AG09309 (cell line): ENCODE measurements around the gene APLP2.

Experiments
- DNase-seq: peaks from one replicate; pipeline ENCODE4 v3.0.0-alpha.2; 2010; ENCODE audit warnings: low read depth
- H3K4me3 ChIP-seq: 2 replicates; pipeline ENCODE4 v1.5.1; 2011; ENCODE audit warnings: mild to moderate bottlenecking, low read depth, low read length, moderate library complexity; ENCODE audit not compliant: control insufficient read depth
- TF ChIP-seq, protein P1 (sequence below): IDR thresholded peaks from 2 replicates; pipeline ENCODE4 v1.5.1; 2011; ENCODE audit warnings: mild to moderate bottlenecking, low read depth, low read length, inconsistent platforms; ENCODE audit not compliant: insufficient read depth, control insufficient read depth; ENCODE audit errors: missing control alignments

APLP2 gene

GRCh38 chr11:130037881-130038585 lies 31.7 kb upstream of the APLP2 start:
- no peak for DNase-seq
- TF ChIP-seq, protein P1, sequence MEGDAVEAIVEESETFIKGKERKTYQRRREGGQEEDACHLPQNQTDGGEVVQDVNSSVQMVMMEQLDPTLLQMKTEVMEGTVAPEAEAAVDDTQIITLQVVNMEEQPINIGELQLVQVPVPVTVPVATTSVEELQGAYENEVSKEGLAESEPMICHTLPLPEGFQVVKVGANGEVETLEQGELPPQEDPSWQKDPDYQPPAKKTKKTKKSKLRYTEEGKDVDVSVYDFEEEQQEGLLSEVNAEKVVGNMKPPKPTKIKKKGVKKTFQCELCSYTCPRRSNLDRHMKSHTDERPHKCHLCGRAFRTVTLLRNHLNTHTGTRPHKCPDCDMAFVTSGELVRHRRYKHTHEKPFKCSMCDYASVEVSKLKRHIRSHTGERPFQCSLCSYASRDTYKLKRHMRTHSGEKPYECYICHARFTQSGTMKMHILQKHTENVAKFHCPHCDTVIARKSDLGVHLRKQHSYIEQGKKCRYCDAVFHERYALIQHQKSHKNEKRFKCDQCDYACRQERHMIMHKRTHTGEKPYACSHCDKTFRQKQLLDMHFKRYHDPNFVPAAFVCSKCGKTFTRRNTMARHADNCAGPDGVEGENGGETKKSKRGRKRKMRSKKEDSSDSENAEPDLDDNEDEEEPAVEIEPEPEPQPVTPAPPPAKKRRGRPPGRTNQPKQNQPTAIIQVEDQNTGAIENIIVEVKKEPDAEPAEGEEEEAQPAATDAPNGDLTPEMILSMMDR: no peak
- no peak overlapping the region for H3K4me3 ChIP-seq

GRCh38 chr11:130040281-130040940 lies 29.3 kb upstream of the APLP2 start:
- TF ChIP-seq, protein P1: no peak
- DNase-seq: no peak
- H3K4me3 ChIP-seq: no peak overlapping the region

DNA sequence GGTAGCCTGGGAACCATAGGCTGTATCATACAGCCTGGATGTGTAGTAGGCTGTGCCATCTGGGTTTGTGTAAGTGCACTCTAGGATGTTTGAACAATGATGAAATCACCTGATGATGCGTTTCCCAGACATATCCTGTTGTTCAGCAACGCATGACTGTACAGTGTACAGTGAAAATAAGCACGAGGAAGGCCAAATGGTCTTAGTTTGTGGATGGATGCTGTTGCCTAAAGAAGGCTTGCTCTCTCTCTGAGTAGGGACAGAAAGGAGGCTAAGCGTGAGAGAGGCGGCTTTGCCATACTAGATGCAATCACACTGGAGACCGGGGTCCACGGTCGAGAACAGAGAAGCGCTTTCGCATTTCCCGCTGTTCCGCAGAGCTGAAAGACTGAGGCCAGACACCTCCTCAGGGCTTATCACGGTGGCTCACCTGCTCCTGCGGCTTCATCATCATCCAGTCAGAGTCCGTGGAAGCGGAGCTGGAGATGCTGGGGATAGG lies 27.6 kb upstream of the APLP2 start:
- TF ChIP-seq, protein P1: no peak
- DNase-seq: peak; percentile 80
- H3K4me3 ChIP-seq: no peak overlapping the region

DNA sequence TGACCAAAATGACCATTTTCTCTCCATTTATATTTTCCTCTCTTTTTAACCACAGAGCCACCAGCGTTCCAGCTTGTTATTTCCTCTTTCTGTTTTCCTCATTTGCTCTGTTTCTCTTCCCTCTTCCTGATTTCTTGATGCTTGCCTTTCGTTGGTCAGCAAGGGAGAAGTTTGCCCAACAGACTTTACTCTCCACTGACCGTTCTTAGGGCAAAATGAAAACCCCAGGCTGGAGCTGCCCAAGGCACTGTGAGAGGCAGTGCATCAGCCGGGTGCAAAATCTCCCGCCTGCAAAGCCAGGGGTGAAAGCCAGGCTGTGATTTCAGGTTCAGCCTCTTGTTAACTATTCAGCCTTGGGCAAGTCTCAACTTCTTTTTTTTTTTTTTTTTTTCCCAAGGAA lies 26.1 kb upstream of the APLP2 start:
- TF ChIP-seq, protein P1: no peak
- no peak for DNase-seq
- no peak overlapping the region for H3K4me3 ChIP-seq

DNA sequence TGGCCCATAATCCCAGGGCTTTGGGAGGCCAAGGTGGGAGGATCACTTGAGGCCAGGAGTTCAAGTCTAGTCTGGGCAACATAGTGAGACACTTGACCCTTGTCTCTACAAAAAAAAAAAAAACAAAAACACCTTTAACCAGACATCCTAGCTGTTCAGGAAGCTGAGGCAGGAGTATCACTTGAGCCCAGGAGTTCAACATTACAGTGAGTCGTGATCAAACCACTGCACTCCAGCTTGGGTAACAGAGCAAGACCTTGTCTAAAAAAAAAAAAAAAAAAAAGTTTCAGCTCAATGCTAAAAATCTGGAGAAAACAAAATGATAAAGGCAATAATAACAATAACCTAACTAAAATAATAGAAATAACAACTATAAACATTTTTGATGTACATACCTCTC lies 22.6 kb upstream of the APLP2 start:
- TF ChIP-seq, protein P1: no peak
- no peak overlapping the region for H3K4me3 ChIP-seq
- DNase-seq: no peak

DNA sequence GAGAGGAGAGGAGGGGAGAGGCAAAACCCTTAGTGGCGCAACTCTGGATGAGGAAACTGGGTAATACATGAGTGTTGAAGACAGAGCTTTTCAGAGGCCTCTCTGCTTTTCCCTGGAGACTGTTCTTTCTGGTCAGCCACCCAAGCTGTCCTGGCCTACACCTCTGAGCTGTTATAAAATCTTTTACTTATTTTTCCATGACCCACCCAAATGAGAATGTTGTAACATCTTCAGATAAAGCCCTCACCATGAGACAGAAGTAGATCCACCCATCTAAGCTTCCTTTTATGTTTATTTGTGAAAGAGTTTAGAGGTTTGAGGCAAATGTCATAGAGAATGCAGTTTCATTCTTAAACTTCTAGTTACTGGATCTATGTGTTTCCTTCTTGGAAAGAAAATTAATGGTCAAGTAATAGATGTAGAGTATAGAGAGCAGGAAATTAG lies 20.3 kb upstream of the APLP2 start:
- TF ChIP-seq, protein P1: no peak
- DNase-seq: no peak
- no peak overlapping the region for H3K4me3 ChIP-seq
